Measurements from ENCODE around the gene FRMD4B.

Gene FRMD4B

DNA sequence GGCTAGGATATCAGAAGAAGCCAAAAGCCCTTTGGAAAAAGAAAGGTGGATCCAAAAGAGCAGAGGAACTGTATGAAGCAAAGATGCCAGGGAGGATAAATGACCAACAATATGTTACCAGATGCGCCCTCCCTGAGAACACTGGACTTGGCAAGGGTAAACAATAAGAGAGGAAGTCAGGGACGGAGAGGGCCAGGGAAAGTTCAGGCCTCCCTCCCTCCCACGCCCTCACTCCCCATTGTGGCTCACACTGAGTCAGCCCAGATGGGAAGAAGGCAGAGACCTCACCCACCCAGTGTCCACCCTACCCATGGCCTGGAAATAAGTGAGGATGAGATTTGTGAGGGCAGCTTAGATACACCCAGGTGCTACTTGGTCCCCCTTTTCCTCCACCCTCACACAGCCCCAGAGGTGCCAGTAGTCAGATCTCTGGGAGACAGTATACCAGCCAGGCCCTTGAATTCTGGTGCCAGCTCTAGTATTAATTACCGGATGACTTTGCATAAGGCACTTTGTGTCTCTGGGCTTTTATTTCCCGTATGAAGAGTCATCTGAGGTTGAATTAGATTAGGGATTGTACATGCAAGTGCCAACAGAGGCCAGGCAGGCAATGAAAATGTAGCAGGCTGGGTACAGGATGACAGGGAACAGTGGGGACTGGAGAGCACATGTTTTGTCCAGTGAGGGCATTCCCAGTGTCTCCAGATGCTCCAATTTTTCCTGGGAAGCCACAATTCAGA, 35.1 kb upstream of the FRMD4B start:
- no peaks in the 10 kb centered on the region for H4K20me1 ChIP-seq (ENCODE audit: insufficient read depth, low read length, poor library complexity, severe bottlenecking)
- H3F3A ChIP-seq (ENCODE audit: low read depth): no peaks in the 10 kb centered on the region
- no peaks in the 10 kb centered on the region for H3K9me3 ChIP-seq (ENCODE audit: insufficient read depth, low read depth, low read length)
- H3K4me2 ChIP-seq (ENCODE audit: low read depth, low read length, poor library complexity, severe bottlenecking): no peak overlapping the region
- H3K36me3 ChIP-seq (ENCODE audit: insufficient read depth, low read length): no peaks in the 10 kb centered on the region
- no peak overlapping the region for H3K9ac ChIP-seq (ENCODE audit: low read depth, low read length, poor library complexity, severe bottlenecking)
- no peak overlapping the region for H2AFZ ChIP-seq (ENCODE audit: low read length)
- H3K27me3 ChIP-seq (ENCODE audit: insufficient read depth, low read length, poor library complexity, severe bottlenecking): no peaks in the 10 kb centered on the region
- no peaks in the 10 kb centered on the region for H3K79me2 ChIP-seq (ENCODE audit: insufficient read depth, low read length)
- no peak for TF ChIP-seq EZH2phosphoT487 (IDR thresholded peaks at IDR 0.05; ENCODE audit: borderline replicate concordance)
- TF ChIP-seq, protein P1, sequence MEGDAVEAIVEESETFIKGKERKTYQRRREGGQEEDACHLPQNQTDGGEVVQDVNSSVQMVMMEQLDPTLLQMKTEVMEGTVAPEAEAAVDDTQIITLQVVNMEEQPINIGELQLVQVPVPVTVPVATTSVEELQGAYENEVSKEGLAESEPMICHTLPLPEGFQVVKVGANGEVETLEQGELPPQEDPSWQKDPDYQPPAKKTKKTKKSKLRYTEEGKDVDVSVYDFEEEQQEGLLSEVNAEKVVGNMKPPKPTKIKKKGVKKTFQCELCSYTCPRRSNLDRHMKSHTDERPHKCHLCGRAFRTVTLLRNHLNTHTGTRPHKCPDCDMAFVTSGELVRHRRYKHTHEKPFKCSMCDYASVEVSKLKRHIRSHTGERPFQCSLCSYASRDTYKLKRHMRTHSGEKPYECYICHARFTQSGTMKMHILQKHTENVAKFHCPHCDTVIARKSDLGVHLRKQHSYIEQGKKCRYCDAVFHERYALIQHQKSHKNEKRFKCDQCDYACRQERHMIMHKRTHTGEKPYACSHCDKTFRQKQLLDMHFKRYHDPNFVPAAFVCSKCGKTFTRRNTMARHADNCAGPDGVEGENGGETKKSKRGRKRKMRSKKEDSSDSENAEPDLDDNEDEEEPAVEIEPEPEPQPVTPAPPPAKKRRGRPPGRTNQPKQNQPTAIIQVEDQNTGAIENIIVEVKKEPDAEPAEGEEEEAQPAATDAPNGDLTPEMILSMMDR (conservative IDR thresholded peaks at IDR 0.05; ENCODE audit: low read length): no peak
- no peaks in the 10 kb centered on the region for H3K9me2 ChIP-seq (replicated peaks; ENCODE audit: low read depth, low read length)
- H3K4me3 ChIP-seq (ENCODE audit: low read length, poor library complexity, severe bottlenecking): no peak overlapping the region
- no peaks in the 10 kb centered on the region for H3K4me1 ChIP-seq (ENCODE audit: insufficient read depth, low read length, poor library complexity, severe bottlenecking)

DNA sequence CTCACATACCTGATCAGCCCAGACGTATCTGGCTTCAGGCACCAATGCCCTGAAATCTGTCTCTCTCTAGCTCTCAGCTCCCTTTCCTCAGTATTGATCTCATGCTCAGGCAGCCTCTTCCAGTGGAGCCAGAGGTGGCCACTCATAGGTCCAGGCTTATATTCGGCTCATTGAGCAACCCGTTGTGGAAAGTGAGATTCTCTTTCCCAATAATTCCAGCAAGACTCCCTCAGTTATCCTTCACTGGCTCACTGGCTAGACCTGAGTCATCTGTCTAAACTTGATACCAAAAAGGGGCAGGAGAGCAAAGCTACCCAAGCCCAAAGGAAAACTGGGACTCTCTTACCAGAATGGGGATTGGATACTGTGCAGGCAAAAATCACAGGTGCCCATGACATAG, 33.4 kb upstream of the FRMD4B start:
- no peaks in the 10 kb centered on the region for H3K9me3 ChIP-seq (ENCODE audit: insufficient read depth, low read depth, low read length)

DNA sequence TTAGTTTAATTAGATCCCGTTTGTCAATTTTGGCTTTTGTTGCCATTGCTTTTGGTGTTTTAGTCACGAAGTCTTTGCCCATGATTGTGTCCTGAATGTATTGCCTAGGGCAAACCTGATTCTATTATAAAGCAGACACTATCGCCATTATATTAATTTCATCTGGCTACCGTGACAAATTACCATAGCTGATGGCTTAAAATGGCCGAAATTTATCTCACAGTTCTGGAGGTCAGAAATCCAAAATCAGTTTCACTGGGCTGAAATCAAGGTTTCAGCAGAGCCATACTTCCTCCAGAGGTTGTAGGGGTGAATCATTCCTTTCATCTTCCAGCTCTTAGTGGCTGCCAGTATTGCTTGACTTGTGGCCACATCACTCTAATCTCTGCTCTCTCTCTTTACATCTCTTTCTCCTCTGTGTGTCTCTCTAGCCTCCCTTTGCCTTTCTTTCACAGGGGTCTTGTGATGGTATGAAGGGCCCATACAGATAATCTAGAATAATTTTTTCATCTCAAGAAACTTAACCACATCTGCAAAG, 31.7 kb upstream of the FRMD4B start:
- no peaks in the 10 kb centered on the region for H3K4me1 ChIP-seq (ENCODE audit: insufficient read depth, low read length, poor library complexity, severe bottlenecking)
- H3K9me3 ChIP-seq (ENCODE audit: insufficient read depth, low read depth, low read length): no peaks in the 10 kb centered on the region
- H2AFZ ChIP-seq (ENCODE audit: low read length): no peak overlapping the region
- TF ChIP-seq EZH2phosphoT487 (IDR thresholded peaks at IDR 0.05; ENCODE audit: borderline replicate concordance): no peak
- TF ChIP-seq, protein P1 (conservative IDR thresholded peaks at IDR 0.05; ENCODE audit: low read length): no peak
- no peaks in the 10 kb centered on the region for H3K36me3 ChIP-seq (ENCODE audit: insufficient read depth, low read length)
- H3K4me3 ChIP-seq (ENCODE audit: low read length, poor library complexity, severe bottlenecking): no peak overlapping the region
- no peaks in the 10 kb centered on the region for H3F3A ChIP-seq (ENCODE audit: low read depth)
- no peak overlapping the region for H3K9ac ChIP-seq (ENCODE audit: low read depth, low read length, poor library complexity, severe bottlenecking)
- H3K27me3 ChIP-seq (ENCODE audit: insufficient read depth, low read length, poor library complexity, severe bottlenecking): no peaks in the 10 kb centered on the region
- no peaks in the 10 kb centered on the region for H3K79me2 ChIP-seq (ENCODE audit: insufficient read depth, low read length)
- H4K20me1 ChIP-seq (ENCODE audit: insufficient read depth, low read length, poor library complexity, severe bottlenecking): no peaks in the 10 kb centered on the region
- no peak overlapping the region for H3K4me2 ChIP-seq (ENCODE audit: low read depth, low read length, poor library complexity, severe bottlenecking)
- H3K9me2 ChIP-seq (replicated peaks; ENCODE audit: low read depth, low read length): no peaks in the 10 kb centered on the region

More for the DNA sequence above, 33.4 kb upstream of the FRMD4B start:
- H3K27me3 ChIP-seq (ENCODE audit: insufficient read depth, low read length, poor library complexity, severe bottlenecking): no peaks in the 10 kb centered on the region
- H3K4me3 ChIP-seq (ENCODE audit: low read length, poor library complexity, severe bottlenecking): no peak overlapping the region
- H3K4me2 ChIP-seq (ENCODE audit: low read depth, low read length, poor library complexity, severe bottlenecking): no peak overlapping the region
- no peak overlapping the region for H3K9ac ChIP-seq (ENCODE audit: low read depth, low read length, poor library complexity, severe bottlenecking)
- no peaks in the 10 kb centered on the region for H3K79me2 ChIP-seq (ENCODE audit: insufficient read depth, low read length)
- H2AFZ ChIP-seq (ENCODE audit: low read length): no peak overlapping the region
- no peaks in the 10 kb centered on the region for H3K36me3 ChIP-seq (ENCODE audit: insufficient read depth, low read length)
- TF ChIP-seq, protein P1 (conservative IDR thresholded peaks at IDR 0.05; ENCODE audit: low read length): no peak
- no peak for TF ChIP-seq EZH2phosphoT487 (IDR thresholded peaks at IDR 0.05; ENCODE audit: borderline replicate concordance)
- no peaks in the 10 kb centered on the region for H3F3A ChIP-seq (ENCODE audit: low read depth)
- no peaks in the 10 kb centered on the region for H3K4me1 ChIP-seq (ENCODE audit: insufficient read depth, low read length, poor library complexity, severe bottlenecking)
- no peaks in the 10 kb centered on the region for H4K20me1 ChIP-seq (ENCODE audit: insufficient read depth, low read length, poor library complexity, severe bottlenecking)
- no peaks in the 10 kb centered on the region for H3K9me2 ChIP-seq (replicated peaks; ENCODE audit: low read depth, low read length)

All from Loucy (cell line).